HepG2 (cell line): Measurements from ENCODE around the gene WLS. TPM values are rescaled to one million over a fixed set of nuclear protein-coding genes. Genes with fewer than 3 reads are reported as not detected.

ENCODE experiments used
- ATAC-seq: fragments of 200-7000 bp; cut with Tn5 transposase; 3 replicates; pipeline ENCODE4 v1.9.1; 2020; ENCODE audit warnings: mild to moderate bottlenecking, moderate library complexity
- BruUV-seq: library from RNA; stranded (reverse); fragments of 400-500 nt; replicated peaks from 2 replicates; lab custom pipeline; 2021; lab: Mats Ljungman, UMichigan
- CTCF ChIA-PET: fragments of 300-600 bp; formaldehyde crosslinking; extraction: SDS; loops from one replicate; lab custom pipeline; 2021; ENCODE audit warnings: low total read pairs, inconsistent platforms, low intra/inter-chr PET ratio; lab: Yijun Ruan, JAX
- POLR2A ChIA-PET: fragments of 350-600 bp; sonication (Branson Sonifier 250); formaldehyde crosslinking; loops from one replicate; lab custom pipeline; 2020; ENCODE audit warnings: antibody characterized with exemption, inconsistent platforms; lab: Yijun Ruan, JAX
- DNase-seq: peaks from one replicate; pipeline ENCODE4 v3.0.0-alpha.2; 2015; ENCODE audit warnings: low spot score
- FAIRE-seq: peaks from 3 replicates; lab custom pipeline; 2011; peaks lifted over from hg19 to GRCh38; lab: Jason Lieb, UNC
- H2AFZ ChIP-seq: one replicate; pipeline ENCODE4 v1.6.1; 2011; ENCODE audit warnings: low read length, inconsistent platforms
- H3K27ac ChIP-seq: fragments of 300-600 bp; 3 replicates; pipeline ENCODE4 v1.8.0; 2011; ENCODE audit warnings: mixed run types, mild to moderate bottlenecking, mixed read lengths, low read length, inconsistent platforms; ENCODE audit not compliant: insufficient read depth; ENCODE audit errors: extremely low read length
- H3K27me3 ChIP-seq, 2 experiments: fragments of 200-600 bp in 1 of 2; 2 replicates in 1 of 2; 3 replicates in 1 of 2; pipeline versions ENCODE4 v1.6.0 to v1.8.0; 2011; ENCODE audit warnings: low read length in 2 of 2, mild to moderate bottlenecking in 2 of 2, moderate library complexity in 2 of 2, inconsistent platforms in 1 of 2; ENCODE audit not compliant: insufficient read depth in 2 of 2, control insufficient read depth in 1 of 2
- H3K36me3 ChIP-seq, 2 experiments: fragments of 200-600 bp in 1 of 2; replicated peaks in 1 of 2; 2 replicates in 1 of 2; 3 replicates in 1 of 2; pipeline versions ENCODE4 v1.5.1 to v1.8.0; 2011; ENCODE audit warnings: low read length in 2 of 2, inconsistent platforms in 1 of 2; ENCODE audit not compliant: insufficient read depth in 2 of 2, control insufficient read depth in 1 of 2
- H3K4me1 ChIP-seq: 2 replicates; pipeline ENCODE4 v1.5.1; 2012; ENCODE audit warnings: low read length, inconsistent platforms; ENCODE audit not compliant: insufficient read depth
- H3K4me2 ChIP-seq: 2 replicates; pipeline ENCODE4 v1.6.0; 2011; ENCODE audit warnings: low read depth, low read length, inconsistent platforms
- H3K4me3 ChIP-seq, 3 experiments: fragments of 200-600 bp in 1 of 3; sonication (generic), shearing (Covaris generic) in 1 of 3; replicated peaks in 1 of 3; 2 replicates each; pipeline ENCODE4 v1.5.1; 2011 to 2016; ENCODE audit warnings: low read length in 3 of 3, inconsistent platforms in 2 of 3, low read depth in 2 of 3, mild to moderate bottlenecking in 2 of 3, control low read depth in 1 of 3, mixed read lengths in 1 of 3; ENCODE audit not compliant: insufficient read depth in 1 of 3
- H3K79me2 ChIP-seq: one replicate; pipeline ENCODE4 v1.6.1; 2011; ENCODE audit warnings: low read length, inconsistent platforms; ENCODE audit not compliant: insufficient read depth
- H3K9ac ChIP-seq: 2 replicates; pipeline ENCODE4 v1.6.0; 2011; ENCODE audit warnings: mild to moderate bottlenecking, low read depth, low read length, inconsistent platforms; ENCODE audit not compliant: insufficient read depth
- H3K9me3 ChIP-seq: 2 replicates; pipeline ENCODE4 v1.5.1; 2012; ENCODE audit warnings: mild to moderate bottlenecking, low read length
- H4K20me1 ChIP-seq: 2 replicates; pipeline ENCODE4 v1.6.0; 2011; ENCODE audit warnings: inconsistent platforms, mild to moderate bottlenecking, low read length, moderate library complexity; ENCODE audit not compliant: insufficient read depth
- BCL6 ChIP-seq: IDR thresholded peaks from 2 replicates; pipeline ENCODE4 v1.6.1; 2016; ENCODE audit warnings: missing genetic modification reagents, missing compliant biosample characterization
- ERF ChIP-seq: IDR thresholded peaks from 2 replicates; pipeline ENCODE4 v1.6.1; 2018; ENCODE audit warnings: missing biosample characterization, missing genetic modification reagents
- GMEB2 ChIP-seq: IDR thresholded peaks from 2 replicates; pipeline ENCODE4 v1.6.1; 2016; ENCODE audit warnings: missing biosample characterization, missing genetic modification reagents, low read depth
- HNRNPH1 ChIP-seq: fragments of 200-400 bp; formaldehyde crosslinking; optimal IDR thresholded peaks from 2 replicates; pipeline ENCODE3; 2017; ENCODE audit warnings: mild to moderate bottlenecking, low read depth, low read length
- IKZF1 ChIP-seq: fragments of 450-650 bp; IDR thresholded peaks from 2 replicates; pipeline ENCODE4 v1.7.1; 2016
- KAT7 ChIP-seq: IDR thresholded peaks from 2 replicates; pipeline ENCODE4 v1.6.1; 2018; ENCODE audit warnings: borderline replicate concordance, missing compliant biosample characterization
- NAIF1 ChIP-seq: sonication (generic); formaldehyde crosslinking; IDR thresholded peaks from 2 replicates; pipeline ENCODE4 v1.5.0; 2020; ENCODE audit warnings: mild to moderate bottlenecking, missing genetic modification reagents, borderline replicate concordance
- PBX3 ChIP-seq: sonication (generic); formaldehyde crosslinking; IDR thresholded peaks from 2 replicates; pipeline ENCODE4 v1.8.1; 2023; ENCODE audit warnings: missing genetic modification reagents, inconsistent platforms, borderline replicate concordance
- RFX1 ChIP-seq: fragments of 450-650 bp; IDR thresholded peaks from 2 replicates; pipeline ENCODE4 v1.6.1; 2017
- TBX2 ChIP-seq: sonication (generic); formaldehyde crosslinking; IDR thresholded peaks from 2 replicates; pipeline ENCODE4 v1.5.0; 2020; ENCODE audit warnings: missing genetic modification reagents, mild to moderate bottlenecking, borderline replicate concordance
- TP53 ChIP-seq: sonication (generic); formaldehyde crosslinking; conservative IDR thresholded peaks from 2 replicates; pipeline ENCODE4 v1.4.0; 2020; ENCODE audit warnings: missing genetic modification reagents
- ZBTB2 ChIP-seq: sonication (generic); formaldehyde crosslinking; IDR thresholded peaks from 2 replicates; pipeline ENCODE4 v1.8.0; 2022; ENCODE audit warnings: low read depth, missing genetic modification reagents
- ZNF235 ChIP-seq: sonication (generic); formaldehyde crosslinking; IDR thresholded peaks from 2 replicates; pipeline ENCODE4 v1.8.1; 2023; ENCODE audit warnings: mild to moderate bottlenecking, missing genetic modification reagents, borderline replicate concordance
- ZNF44 ChIP-seq: sonication (generic); formaldehyde crosslinking; IDR thresholded peaks from 2 replicates; pipeline ENCODE4 v1.5.1; 2020; ENCODE audit warnings: mild to moderate bottlenecking, missing genetic modification reagents
- ZNF512 ChIP-seq: sonication (generic); formaldehyde crosslinking; IDR thresholded peaks from 2 replicates; pipeline ENCODE4 v1.4.0; 2020; ENCODE audit warnings: mild to moderate bottlenecking, missing genetic modification reagents
- WGBS: methylation state at CpG from one replicate; pipeline ENCODE4 v1.1.6; 2017; ENCODE audit warnings: low lambda C conversion rate; 5-methylcytosine and 5-hydroxymethylcytosine counted together
- in situ Hi-C: cut with HindIII; loops from 2 replicates; pipeline ENCODE4 v1.10.0; 2017; ENCODE audit warnings: low pct_unique_long_range_greater_than_20kb; ENCODE audit not compliant: extremely low pct_ligation_motif_present
- intact Hi-C: fragments of 100-400 bp; cut with micrococcal nuclease; formaldehyde crosslinking; loops from one replicate; pipeline ENCODE4 v1.10.0; 2022; ENCODE audit not compliant: unreplicated experiment
- polyA plus RNA-seq, 8 experiments: library from polyadenylated mRNA; depleted of rRNA in 3 of 8; stranded (reverse) in 7 of 8; unstranded in 1 of 8; fragments of >200 nt; fragmentation: Illumina TruSeq in 4 of 8; extraction: Trizol in 4 of 8; gene quantifications; 2 replicates each; pipeline versions ENCODE4 v1.2.1 to v1.2.3, GENCODE V29; 2011 to 2016; ENCODE audit warnings: low read depth in 4 of 8, missing spikeins in 1 of 8, mixed read lengths in 1 of 8; ENCODE audit not compliant: insufficient read depth in 1 of 8
- total RNA-seq, 5 experiments: library from RNA; depleted of rRNA; stranded (reverse); fragments of >200 nt; fragmentation: Illumina TruSeq; extraction: Trizol; gene quantifications; 2 replicates each; pipeline ENCODE4 v1.2.3, GENCODE V29; 2016; ENCODE audit warnings: low read depth in 1 of 5

Gene WLS
- total and polyA plus RNA-seq, 2 of the 13 experiments (the other 11 are each of a cell fraction or from before 2014, with no cell fraction given) = not detected

GRCh38 chr1:68204977-68205630, 27.2 kb downstream of the WLS start:
- POLR2A ChIA-PET = no interaction called here
- Histone ChIP-seq H3K9me3 (no peaks in the 10 kb centered on the region), H4K20me1 (no peaks in the 10 kb centered on the region), H3K9ac (no peak overlapping the region), H2AFZ (no peak overlapping the region), H3K4me1 (no peaks in the 10 kb centered on the region)
- FAIRE-seq = no peak
- in situ Hi-C loops = no loop called here
- BruUV-seq = no TSS peak
- TF ChIP-seq ZNF235 (CRISPR knock-in tag) (no peak), KAT7 (no peak), PBX3 (no peak), IKZF1 (no peak), ZNF44 (CRISPR knock-in tag) (no peak), NAIF1 (CRISPR knock-in tag) (no peak), ZNF512 (CRISPR knock-in tag) (no peak), BCL6 (CRISPR knock-in tag) (no peak), ZBTB2 (CRISPR knock-in tag) (no peak), GMEB2 (no peak), TBX2 (CRISPR knock-in tag) (no peak), RFX1 (no peak), ERF (no peak), TP53 (no peak), HNRNPH1 (no peak)
- TF ChIP-seq, all 625 proteins: peak for 0
- no peak overlapping the region for H3K4me3 ChIP-seq
- intact Hi-C loops = no loop called here
- no peak overlapping the region for H3K27ac ChIP-seq
- H3K36me3 ChIP-seq = no peaks in the 10 kb centered on the region
- H3K79me2 ChIP-seq = no peaks in the 10 kb centered on the region
- H3K27me3 ChIP-seq = no peaks in the 10 kb centered on the region
- ATAC-seq = no peak
- no peak overlapping the region for H3K4me2 ChIP-seq
- CTCF ChIA-PET = no interaction called here
- 24% methylated on average over 4 of the region's 4 CpGs for WGBS
- no peak for DNase-seq
